BJ (cell line): Measurements from ENCODE around the gene FUT3. TPM values are rescaled to one million over a fixed set of nuclear protein-coding genes. Genes with fewer than 3 reads are reported as not detected.
"Not testable (repeated sequence)": the region's sequence is repeated elsewhere in the genome, so short reads cannot be mapped to it uniquely, and the experiment has no call there.

Experiments
- CTCF ChIA-PET: fragments of 350-600 bp; formaldehyde crosslinking; extraction: SDS; loops from one replicate; lab custom pipeline; 2021; ENCODE audit warnings: antibody characterized with exemption, inconsistent platforms; lab: Yijun Ruan, JAX
- POLR2A ChIA-PET: fragments of 300-600 bp; sonication (Branson Sonifier 250); formaldehyde crosslinking; extraction: SDS; loops from one replicate; lab custom pipeline; 2021; ENCODE audit warnings: antibody characterized with exemption; lab: Charles Lee
- DNase-seq: peaks from one replicate; pipeline ENCODE4 v3.0.0-alpha.2; 2011; ENCODE audit warnings: low read depth
- H3K27me3 ChIP-seq: 2 replicates; pipeline ENCODE4 v1.6.0; 2011; ENCODE audit warnings: low read length; ENCODE audit not compliant: control insufficient read depth, insufficient read depth
- H3K36me3 ChIP-seq: 2 replicates; pipeline ENCODE4 v1.5.1; 2011; ENCODE audit warnings: low read length; ENCODE audit not compliant: control insufficient read depth, insufficient read depth
- H3K4me3 ChIP-seq: 2 replicates; pipeline ENCODE4 v1.5.1; 2011; ENCODE audit warnings: low read depth, mild to moderate bottlenecking, control low read depth, low read length
- polyA plus RNA-seq: library from polyadenylated mRNA; depleted of rRNA; stranded (reverse); fragments of >200 nt; gene quantifications from 2 replicates; pipeline ENCODE4 v1.2.3, GENCODE V29; 2011
- TF ChIP-seq, protein P1 (sequence below): IDR thresholded peaks from 2 replicates; pipeline ENCODE4 v1.5.1; 2011; ENCODE audit warnings: low read depth, mild to moderate bottlenecking, control low read depth, inconsistent platforms, low read length, moderate library complexity; ENCODE audit not compliant: insufficient read depth

The FUT3 gene
- polyA plus RNA-seq, 1 experiment = not detected

DNA sequence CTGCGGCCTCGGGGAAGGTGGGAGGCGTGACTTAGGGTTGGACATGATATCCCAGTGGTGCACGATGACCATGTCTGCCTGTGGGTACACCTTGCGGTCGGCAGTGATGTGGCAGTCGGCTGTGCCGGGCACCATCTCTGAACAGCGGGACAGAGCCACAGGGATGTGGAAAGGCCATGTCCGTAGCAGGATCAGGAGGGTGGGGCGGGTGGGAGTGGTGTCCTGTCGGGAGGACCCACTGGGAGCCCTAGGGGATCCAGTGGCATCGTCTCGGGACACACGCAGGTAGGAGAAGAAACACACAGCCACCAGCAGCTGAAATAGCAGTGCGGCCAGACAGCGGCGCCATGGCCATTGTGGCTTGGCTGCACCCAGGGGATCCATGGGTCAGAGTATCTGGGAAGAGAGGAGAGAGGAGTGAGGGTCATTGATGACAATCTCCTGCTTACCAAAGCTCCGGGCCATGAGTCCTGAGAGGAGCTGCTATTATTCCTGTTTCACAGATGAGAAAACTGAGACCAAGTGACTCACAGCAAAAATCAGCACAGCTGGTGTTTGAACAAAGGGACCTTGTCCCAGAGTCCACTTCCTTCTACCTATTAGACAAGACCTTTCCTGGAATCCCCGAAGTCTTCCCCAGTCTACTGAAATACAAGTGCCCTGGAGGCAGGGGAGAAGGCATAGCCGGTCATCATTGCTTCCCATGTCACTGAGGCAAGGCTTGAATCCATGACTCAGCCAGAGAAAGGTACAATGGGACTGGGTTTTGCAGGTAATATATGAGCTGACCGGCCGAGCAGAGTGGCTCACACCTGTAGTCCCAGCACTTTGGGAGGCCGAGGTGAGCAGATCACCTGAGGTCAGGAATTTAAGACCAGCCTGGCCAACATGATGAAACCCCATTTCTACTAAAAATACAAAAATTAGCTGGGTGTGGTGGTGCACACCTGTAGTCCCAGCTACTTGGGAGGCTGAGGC, 6.5 kb downstream of the FUT3 start:
- DNase-seq = no peak
- H3K36me3 ChIP-seq = no peaks in the 10 kb centered on the region
- ChIA-PET CTCF (interaction anchor here (0.7 kb wide), 1 partner anchor 35 kb away, joined by 4 read pairs; no protein-coding TSS in a partner anchor), POLR2A (no interaction called here)
- no peak overlapping the region for H3K4me3 ChIP-seq
- H3K27me3 ChIP-seq = peaks cover 2% of the 10 kb centered on the region
- TF ChIP-seq, protein P1, sequence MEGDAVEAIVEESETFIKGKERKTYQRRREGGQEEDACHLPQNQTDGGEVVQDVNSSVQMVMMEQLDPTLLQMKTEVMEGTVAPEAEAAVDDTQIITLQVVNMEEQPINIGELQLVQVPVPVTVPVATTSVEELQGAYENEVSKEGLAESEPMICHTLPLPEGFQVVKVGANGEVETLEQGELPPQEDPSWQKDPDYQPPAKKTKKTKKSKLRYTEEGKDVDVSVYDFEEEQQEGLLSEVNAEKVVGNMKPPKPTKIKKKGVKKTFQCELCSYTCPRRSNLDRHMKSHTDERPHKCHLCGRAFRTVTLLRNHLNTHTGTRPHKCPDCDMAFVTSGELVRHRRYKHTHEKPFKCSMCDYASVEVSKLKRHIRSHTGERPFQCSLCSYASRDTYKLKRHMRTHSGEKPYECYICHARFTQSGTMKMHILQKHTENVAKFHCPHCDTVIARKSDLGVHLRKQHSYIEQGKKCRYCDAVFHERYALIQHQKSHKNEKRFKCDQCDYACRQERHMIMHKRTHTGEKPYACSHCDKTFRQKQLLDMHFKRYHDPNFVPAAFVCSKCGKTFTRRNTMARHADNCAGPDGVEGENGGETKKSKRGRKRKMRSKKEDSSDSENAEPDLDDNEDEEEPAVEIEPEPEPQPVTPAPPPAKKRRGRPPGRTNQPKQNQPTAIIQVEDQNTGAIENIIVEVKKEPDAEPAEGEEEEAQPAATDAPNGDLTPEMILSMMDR = no peak

- no peak for DNase-seq
- TF ChIP-seq, protein P1 = no peak
- H3K27me3 ChIP-seq = peaks cover under 1% of the 10 kb centered on the region
- CTCF ChIA-PET = no interaction called here
- H3K4me3 ChIP-seq = no peak overlapping the region
- POLR2A ChIA-PET = no interaction called here
- H3K36me3 ChIP-seq = no peaks in the 10 kb centered on the region
Observed at GRCh38 chr19:5843295-5843927, 7.8 kb downstream of the FUT3 start.

DNA sequence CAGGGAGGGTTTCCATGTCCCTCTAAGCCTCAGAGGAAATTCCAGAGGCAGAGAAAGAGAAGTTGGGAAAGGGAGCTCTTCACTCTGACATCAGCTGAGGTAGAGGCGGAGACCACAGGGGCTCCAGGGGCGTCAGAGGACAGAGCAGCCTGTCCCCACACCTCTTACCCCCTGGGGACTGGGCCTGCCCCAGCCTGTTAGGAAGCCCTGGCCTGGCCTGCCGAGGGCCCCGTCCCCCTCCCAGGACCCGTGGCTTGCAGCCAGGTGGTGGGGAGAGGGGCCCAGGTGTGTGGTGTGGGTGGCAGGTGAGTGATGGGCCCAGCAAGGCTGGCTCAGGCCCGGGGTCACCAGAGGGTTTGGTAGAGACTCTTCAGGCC, 9.5 kb downstream of the FUT3 start:
- H3K4me3 ChIP-seq, H3K36me3 ChIP-seq, CTCF ChIA-PET, POLR2A ChIA-PET, DNase-seq, H3K27me3 ChIP-seq: not testable (repeated sequence)

GRCh38 chr19:5839065-5840017, 11.9 kb downstream of the FUT3 start, which contains the start of gene FUT6:
Gene FUT6 (minus strand): TSS chr19:5839702. CDS start chr19:5832567, 7,135 bp downstream.
- ChIA-PET POLR2A (no interaction called here), CTCF (no interaction called here)
- H3K36me3 ChIP-seq = no peaks in the 10 kb centered on the region
- no peak for DNase-seq
- peaks cover 4% of the 10 kb centered on the region for H3K27me3 ChIP-seq
- TF ChIP-seq, protein P1 = no peak
- no peak within 1 kb of the TSS for H3K4me3 ChIP-seq

GRCh38 chr19:5838353-5839064, 12.7 kb downstream of the FUT3 start:
- DNase-seq = no peak
- Histone ChIP-seq H3K27me3 (peaks cover 4% of the 10 kb centered on the region), H3K36me3 (no peaks in the 10 kb centered on the region), H3K4me3 (no peak overlapping the region)
- CTCF ChIA-PET = interaction anchor here (0.5 kb wide), 1 partner anchor 118 kb away, joined by 3 read pairs; the partner anchor contains the start of gene CATSPERD
- POLR2A ChIA-PET = no interaction called here
- TF ChIP-seq, protein P1 = no peak
